Cardiac muscle cell (in vitro differentiated cells and primary cell): Measurements from ENCODE around the gene STPG2. TPM values are rescaled to one million over a fixed set of nuclear protein-coding genes. Genes with fewer than 3 reads are reported as not detected.
A peak's percentile ranks its signal among the peaks of the same experiment; 100 is the strongest.

Experiments used
- DNase-seq, 2 donors: peaks; one replicate each; pipeline versions ENCODE4 v3.0.0 to v3.0.0-alpha.2; 2010 to 2017; ENCODE audit warnings: low read depth in 1 of 2, low spot score in 1 of 2
- H3K27ac ChIP-seq: fragments of 200-600 bp; sonication (generic); 2 replicates; pipeline ENCODE4 v1.5.1; 2016
- H3K27me3 ChIP-seq: fragments of 200-600 bp; sonication (generic); 2 replicates; pipeline ENCODE4 v1.6.0; 2016; ENCODE audit warnings: control low read depth
- H3K36me3 ChIP-seq: fragments of 200-600 bp; sonication (generic); 2 replicates; pipeline ENCODE4 v1.5.1; 2016; ENCODE audit warnings: control low read depth
- H3K4me1 ChIP-seq: fragments of 200-600 bp; sonication (generic); 2 replicates; pipeline ENCODE4 v1.8.1; 2017; ENCODE audit warnings: low read depth, mild to moderate bottlenecking, mixed run types
- H3K4me3 ChIP-seq: fragments of 200-600 bp; sonication (generic); 2 replicates; pipeline ENCODE4 v1.5.1; 2016; ENCODE audit warnings: mild to moderate bottlenecking
- H3K9me3 ChIP-seq: fragments of 200-600 bp; sonication (generic); 2 replicates; pipeline ENCODE4 v1.5.1; 2017; ENCODE audit warnings: low read depth, mild to moderate bottlenecking, control low read depth
- polyA plus RNA-seq: library from polyadenylated mRNA; unstranded; fragments of >200 nt; fragmentation: Nextera tagmentation; extraction: Ambion mirVana; gene quantifications from 2 replicates; pipeline ENCODE4 v1.2.1, GENCODE V29; 2016
- total RNA-seq: library from RNA; depleted of rRNA; stranded (reverse); fragments of >200 nt; gene quantifications from 2 replicates; pipeline ENCODE4 v1.2.3, GENCODE V29; 2016
- TF ChIP-seq, protein P1 (sequence below): IDR thresholded peaks from 2 replicates; pipeline ENCODE4 v1.5.1; 2012; ENCODE audit warnings: low read depth, mild to moderate bottlenecking, low read length

Gene STPG2
- total and polyA plus RNA-seq, 2 experiments from 2014 or later, result 0.20 to 0.30 TPM

DNA sequence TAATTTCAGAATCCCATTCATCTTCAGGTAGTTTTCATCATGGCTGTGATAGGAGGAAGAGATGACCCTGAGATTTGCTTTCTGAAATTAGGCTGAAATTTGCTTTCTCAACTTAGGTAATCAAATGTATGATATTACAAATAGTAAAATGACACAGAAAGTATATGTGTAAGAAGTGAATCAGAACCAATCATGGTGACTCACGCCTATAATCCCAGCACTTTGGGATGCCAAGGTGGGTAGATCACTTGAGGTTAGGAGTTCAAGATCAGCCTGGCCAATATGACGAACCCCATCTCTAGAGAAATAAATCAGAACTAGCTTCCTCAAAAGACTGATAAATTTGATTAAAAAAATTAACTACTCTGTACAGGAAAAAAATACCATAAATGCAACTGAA, 555.4 kb downstream of the STPG2 start:
- Histone ChIP-seq H3K27ac (no peak overlapping the region), H3K27me3 (no peaks in the 10 kb centered on the region), H3K36me3 (no peaks in the 10 kb centered on the region), H3K4me1 (no peaks in the 10 kb centered on the region), H3K9me3 (no peaks in the 10 kb centered on the region), H3K4me3 (no peak overlapping the region)
- TF ChIP-seq, protein P1, sequence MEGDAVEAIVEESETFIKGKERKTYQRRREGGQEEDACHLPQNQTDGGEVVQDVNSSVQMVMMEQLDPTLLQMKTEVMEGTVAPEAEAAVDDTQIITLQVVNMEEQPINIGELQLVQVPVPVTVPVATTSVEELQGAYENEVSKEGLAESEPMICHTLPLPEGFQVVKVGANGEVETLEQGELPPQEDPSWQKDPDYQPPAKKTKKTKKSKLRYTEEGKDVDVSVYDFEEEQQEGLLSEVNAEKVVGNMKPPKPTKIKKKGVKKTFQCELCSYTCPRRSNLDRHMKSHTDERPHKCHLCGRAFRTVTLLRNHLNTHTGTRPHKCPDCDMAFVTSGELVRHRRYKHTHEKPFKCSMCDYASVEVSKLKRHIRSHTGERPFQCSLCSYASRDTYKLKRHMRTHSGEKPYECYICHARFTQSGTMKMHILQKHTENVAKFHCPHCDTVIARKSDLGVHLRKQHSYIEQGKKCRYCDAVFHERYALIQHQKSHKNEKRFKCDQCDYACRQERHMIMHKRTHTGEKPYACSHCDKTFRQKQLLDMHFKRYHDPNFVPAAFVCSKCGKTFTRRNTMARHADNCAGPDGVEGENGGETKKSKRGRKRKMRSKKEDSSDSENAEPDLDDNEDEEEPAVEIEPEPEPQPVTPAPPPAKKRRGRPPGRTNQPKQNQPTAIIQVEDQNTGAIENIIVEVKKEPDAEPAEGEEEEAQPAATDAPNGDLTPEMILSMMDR, result no peak
- no peak for DNase-seq

- Histone ChIP-seq H3K27ac (no peak overlapping the region), H3K4me3 (no peak overlapping the region), H3K36me3 (no peaks in the 10 kb centered on the region), H3K9me3 (no peaks in the 10 kb centered on the region), H3K27me3 (no peaks in the 10 kb centered on the region), H3K4me1 (no peaks in the 10 kb centered on the region)
- DNase-seq, result no peak
- TF ChIP-seq, protein P1, result no peak
Measured at GRCh38 chr4:97585274-97585673, 558.0 kb downstream of the STPG2 start.

GRCh38 chr4:97582890-97583289, 560.4 kb downstream of the STPG2 start:
- no peak overlapping the region for H3K4me3 ChIP-seq
- TF ChIP-seq, protein P1, result no peak
- H3K27ac ChIP-seq, result no peak overlapping the region
- H3K4me1 ChIP-seq, result no peaks in the 10 kb centered on the region
- H3K27me3 ChIP-seq, result no peaks in the 10 kb centered on the region
- H3K9me3 ChIP-seq, result no peaks in the 10 kb centered on the region
- H3K36me3 ChIP-seq, result no peaks in the 10 kb centered on the region
- peak in 1 of 2 donors; percentile 55 for DNase-seq

DNA sequence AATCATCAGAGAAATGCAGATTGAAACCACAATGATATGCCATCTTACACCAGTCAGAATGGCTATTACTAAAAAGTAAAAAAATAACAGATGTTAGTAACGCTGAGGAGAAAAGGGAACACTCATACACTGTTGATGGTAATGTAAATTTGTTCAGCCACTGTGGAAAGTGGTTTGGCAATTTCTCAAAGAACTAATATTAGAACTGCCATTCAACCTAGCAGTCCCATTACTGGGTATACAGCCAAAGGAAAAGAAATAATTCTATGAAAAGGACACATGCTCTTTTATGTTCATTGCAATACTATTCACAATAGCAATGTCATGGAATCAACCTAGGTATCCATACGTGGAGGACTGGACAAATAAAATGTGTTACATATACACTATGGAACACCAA, 566.3 kb downstream of the STPG2 start:
- peak in 1 of 2 donors; percentile 11 for DNase-seq
- H3K4me3 ChIP-seq, result no peak overlapping the region

GRCh38 chr4:97560009-97560408, 583.3 kb downstream of the STPG2 start:
- DNase-seq, result no peak
- Histone ChIP-seq H3K9me3 (no peaks in the 10 kb centered on the region), H3K36me3 (no peaks in the 10 kb centered on the region), H3K27me3 (no peaks in the 10 kb centered on the region), H3K4me3 (no peak overlapping the region), H3K27ac (peak overlapping the region; percentile 62), H3K4me1 (peaks cover 9% of the 10 kb centered on the region)
- TF ChIP-seq, protein P1, result no peak

More for the DNA sequence above, 566.3 kb downstream of the STPG2 start:
- TF ChIP-seq, protein P1, result no peak
- Histone ChIP-seq H3K36me3 (no peaks in the 10 kb centered on the region), H3K9me3 (no peaks in the 10 kb centered on the region), H3K27me3 (no peaks in the 10 kb centered on the region), H3K27ac (no peak overlapping the region), H3K4me1 (no peaks in the 10 kb centered on the region)
